H1 (cell line): Measurements from ENCODE around the gene MZT2A. TPM values are rescaled to one million over a fixed set of nuclear protein-coding genes. Genes with fewer than 3 reads are reported as not detected.
A peak's percentile ranks its signal among the peaks of the same experiment; 100 is the strongest.
"Not testable (repeated sequence)": the region's sequence is repeated elsewhere in the genome, so short reads cannot be mapped to it uniquely, and the experiment has no call there.

Experiments used
- CTCF ChIA-PET: fragments of 300-600 bp; sonication (Branson Sonifier 250); formaldehyde crosslinking; loops from one replicate; lab custom pipeline; 2021; ENCODE audit not compliant: partially characterized antibody; lab: Charles Lee
- POLR2A ChIA-PET: fragments of 300-600 bp; sonication (Branson Sonifier 250); formaldehyde crosslinking; loops from one replicate; lab custom pipeline; 2021; ENCODE audit warnings: inconsistent platforms; ENCODE audit not compliant: partially characterized antibody; lab: Charles Lee
- DNase-seq, 2 experiments: peaks; one replicate each; pipeline versions ENCODE4 v3.0.0 to v3.0.0-alpha.2; 2010 to 2022; ENCODE audit warnings: low spot score in 2 of 2, low read depth in 1 of 2, mixed read lengths in 1 of 2
- FAIRE-seq: peaks from 2 replicates; lab custom pipeline; 2011; peaks lifted over from hg19 to GRCh38; lab: Jason Lieb, UNC
- H2AFZ ChIP-seq: 2 replicates; pipeline ENCODE4 v1.8.1; 2012; ENCODE audit warnings: low read length, inconsistent platforms
- H2AK5ac ChIP-seq: 2 replicates; pipeline ENCODE4 v1.6.1; 2013; ENCODE audit warnings: low read depth, low read length
- H2BK120ac ChIP-seq: replicated peaks from 2 replicates; pipeline ENCODE3; 2013; ENCODE audit warnings: low read depth, low read length, inconsistent platforms
- H2BK12ac ChIP-seq: 2 replicates; pipeline ENCODE4 v1.6.1; 2013; ENCODE audit warnings: low read depth, low read length
- H2BK15ac ChIP-seq: 2 replicates; pipeline ENCODE4 v1.6.1; 2013; ENCODE audit warnings: low read length
- H2BK20ac ChIP-seq: 2 replicates; pipeline ENCODE4 v1.6.1; 2013; ENCODE audit warnings: low read length
- H2BK5ac ChIP-seq: 2 replicates; pipeline ENCODE4 v1.6.1; 2013; ENCODE audit warnings: low read depth, low read length
- H3K14ac ChIP-seq: 2 replicates; pipeline ENCODE4 v1.6.1; 2013; ENCODE audit warnings: inconsistent platforms; ENCODE audit not compliant: insufficient read length
- H3K18ac ChIP-seq: 2 replicates; pipeline ENCODE4 v1.6.1; 2013; ENCODE audit warnings: low read length; ENCODE audit errors: extremely low read depth
- H3K23ac ChIP-seq: 2 replicates; pipeline ENCODE4 v1.6.1; 2013; ENCODE audit warnings: inconsistent platforms; ENCODE audit not compliant: insufficient read length
- H3K23me2 ChIP-seq: 2 replicates; pipeline ENCODE4 v1.6.1; 2013; ENCODE audit warnings: low read depth, low read length
- H3K27ac ChIP-seq: 2 replicates; pipeline ENCODE4 v1.6.1; 2011; ENCODE audit warnings: low read depth, low read length, inconsistent platforms
- H3K27me3 ChIP-seq, 4 experiments: replicated peaks in 1 of 4; 1 replicate in 1 of 4; 2 replicates in 3 of 4; pipeline versions ENCODE4 v1.6.1 to v1.8.1; 2011 to 2013; ENCODE audit warnings: low read length in 3 of 4, mild to moderate bottlenecking in 3 of 4, inconsistent platforms in 2 of 4, mixed read lengths in 2 of 4, moderate library complexity in 1 of 4; ENCODE audit not compliant: control insufficient read depth in 3 of 4, insufficient read depth in 3 of 4; ENCODE audit errors: extremely low read depth in 1 of 4
- H3K36me3 ChIP-seq, 4 experiments: 2 replicates each; pipeline versions ENCODE4 v1.6.1 to v1.8.1; 2011 to 2013; ENCODE audit warnings: mild to moderate bottlenecking in 4 of 4, low read length in 3 of 4, moderate library complexity in 2 of 4, control low read depth in 1 of 4, inconsistent platforms in 1 of 4; ENCODE audit not compliant: insufficient read depth in 4 of 4, control insufficient read depth in 2 of 4
- H3K4ac ChIP-seq: replicated peaks from 2 replicates; pipeline ENCODE3; 2013; ENCODE audit warnings: low read length, low read depth, mixed read lengths, inconsistent platforms; ENCODE audit not compliant: insufficient read length
- H3K4me1 ChIP-seq, 4 experiments: replicated peaks in 1 of 4; 1 replicate in 1 of 4; 2 replicates in 3 of 4; pipeline versions ENCODE4 v1.6.1 to v1.8.1; 2011 to 2013; ENCODE audit warnings: low read length in 3 of 4, inconsistent platforms in 2 of 4, mixed read lengths in 1 of 4; ENCODE audit not compliant: insufficient read depth in 4 of 4, control insufficient read depth in 3 of 4
- H3K4me2 ChIP-seq, 2 experiments: 2 replicates each; pipeline versions ENCODE4 v1.6.1 to v1.8.1; 2011 to 2013; ENCODE audit warnings: low read depth in 2 of 2, low read length in 2 of 2, control low read depth in 1 of 2, inconsistent platforms in 1 of 2, mild to moderate bottlenecking in 1 of 2; ENCODE audit not compliant: insufficient read depth in 1 of 2
- H3K4me3 ChIP-seq, 4 experiments: fragments of 200-600, 300-600 bp in 1 of 4; sonication (generic), shearing (Covaris generic), sonication (Bioruptor Twin) in 1 of 4; 2 replicates each; pipeline versions ENCODE4 v1.5.1 to v1.8.1; 2011 to 2016; ENCODE audit warnings: low read length in 4 of 4, low read depth in 3 of 4, control low read depth in 2 of 4, inconsistent platforms in 2 of 4, mild to moderate bottlenecking in 2 of 4, mixed read lengths in 1 of 4, moderate library complexity in 1 of 4; ENCODE audit not compliant: insufficient read depth in 2 of 4; ENCODE audit errors: extremely low read depth in 1 of 4
- H3K56ac ChIP-seq: replicated peaks from 2 replicates; pipeline ENCODE3; 2013; ENCODE audit warnings: low read depth, mild to moderate bottlenecking, mixed read lengths, low read length, inconsistent platforms; ENCODE audit not compliant: insufficient read length
- H3K79me1 ChIP-seq: 2 replicates; pipeline ENCODE4 v1.6.1; 2013; ENCODE audit warnings: low read depth, low read length, control low read depth
- H3K79me2 ChIP-seq, 2 experiments: 2 replicates each; pipeline versions ENCODE4 v1.6.1 to v1.8.1; 2012 to 2013; ENCODE audit warnings: low read length in 2 of 2, mild to moderate bottlenecking in 2 of 2, inconsistent platforms in 1 of 2; ENCODE audit not compliant: insufficient read depth in 2 of 2, control insufficient read depth in 1 of 2
- H3K9ac ChIP-seq, 4 experiments: replicated peaks in 1 of 4; 1 replicate in 1 of 4; 2 replicates in 3 of 4; pipeline versions ENCODE4 v1.6.1 to v1.8.1; 2011 to 2013; ENCODE audit warnings: low read depth in 3 of 4, low read length in 3 of 4, control low read depth in 2 of 4, mild to moderate bottlenecking in 2 of 4, moderate library complexity in 2 of 4, inconsistent platforms in 1 of 4; ENCODE audit errors: extremely low read depth in 1 of 4
- H3K9me3 ChIP-seq, 2 experiments: 2 replicates each; pipeline versions ENCODE4 v1.6.1 to v1.8.1; 2012 to 2013; ENCODE audit warnings: mild to moderate bottlenecking in 2 of 2, moderate library complexity in 2 of 2, control low read depth in 1 of 2, inconsistent platforms in 1 of 2, low read depth in 1 of 2, low read length in 1 of 2, mixed read lengths in 1 of 2; ENCODE audit not compliant: insufficient read depth in 2 of 2
- H4K20me1 ChIP-seq, 2 experiments: replicated peaks in 1 of 2; 2 replicates each; pipeline versions ENCODE3 to v1.8.1; 2011 to 2013; ENCODE audit warnings: inconsistent platforms in 2 of 2, low read length in 2 of 2, mild to moderate bottlenecking in 1 of 2; ENCODE audit not compliant: insufficient read depth in 2 of 2, control insufficient read depth in 1 of 2
- H4K5ac ChIP-seq: 2 replicates; pipeline ENCODE4 v1.6.1; 2013; ENCODE audit warnings: low read length, low read depth, mixed read lengths, inconsistent platforms; ENCODE audit not compliant: insufficient read length
- H4K8ac ChIP-seq: 2 replicates; pipeline ENCODE4 v1.8.0; 2013; ENCODE audit warnings: mild to moderate bottlenecking, moderate library complexity, low read length, inconsistent platforms; ENCODE audit not compliant: insufficient read depth; ENCODE audit errors: extremely low read depth
- H4K91ac ChIP-seq: replicated peaks from 2 replicates; pipeline ENCODE3; 2013; ENCODE audit warnings: low read length, mixed read lengths, inconsistent platforms; ENCODE audit not compliant: insufficient read length
- ASH2L ChIP-seq: fragments of 200-600, 300-600 bp; sonication (generic); IDR thresholded peaks from one replicate; pipeline ENCODE4 v1.7.1; 2017; ENCODE audit warnings: low read length
- WGBS, 2 experiments: shearing (Covaris generic) in 1 of 2; methylation state at CpG; one replicate each; pipeline versions ENCODE4 v1.1.6 to v1.1.7; 2013 to 2015; ENCODE audit warnings: low lambda C conversion rate in 2 of 2, mixed read lengths in 2 of 2, inconsistent platforms in 1 of 2, low coverage in 1 of 2, missing lambda C conversion rate in 1 of 2; ENCODE audit not compliant: insufficient replicate concordance in 2 of 2, insufficient coverage in 1 of 2, insufficient read length in 1 of 2; ENCODE audit errors: extremely low coverage in 1 of 2, missing lambda C conversion rate in 1 of 2; 5-methylcytosine and 5-hydroxymethylcytosine counted together
- polyA plus RNA-seq, 7 experiments: library from polyadenylated mRNA; depleted of rRNA in 3 of 7; stranded (reverse) in 5 of 7; unstranded in 2 of 7; fragments of >200 nt in 5 of 7; fragments of 200-250 nt in 2 of 7; gene quantifications; 1 replicate in 5 of 7; 2 replicates in 1 of 7; 4 replicates in 1 of 7; pipeline versions ENCODE4 v1.2.1 to v1.2.3, GENCODE V29; 2011 to 2013; ENCODE audit warnings: missing spikeins in 2 of 7, mixed read lengths in 2 of 7
- total RNA-seq: library from RNA; stranded (reverse); fragmentation: NEBNext Ultra II Directional; extraction: Animal tissue kit (Norgen Biotek cat#: 25700); gene quantifications from 2 replicates; pipeline ENCODE4 v1.2.1, GENCODE V29; 2021

Gene MZT2A
- total and polyA plus RNA-seq, 2 of the 8 experiments (the other 6 are each of a cell fraction or from before 2014, with no cell fraction given), result 116 to 120 TPM

- H3K27ac ChIP-seq, H3K79me2 ChIP-seq, H4K8ac ChIP-seq, H2BK120ac ChIP-seq, H2AK5ac ChIP-seq, H2BK20ac ChIP-seq, H3K4ac ChIP-seq, H4K20me1 ChIP-seq, H3K23ac ChIP-seq, H3K56ac ChIP-seq, H3K14ac ChIP-seq, H3K36me3 ChIP-seq, H3K23me2 ChIP-seq, POLR2A ChIA-PET, CTCF ChIA-PET, H3K9me3 ChIP-seq, FAIRE-seq, H4K91ac ChIP-seq, H4K5ac ChIP-seq, H3K27me3 ChIP-seq, H2BK12ac ChIP-seq, H3K4me1 ChIP-seq, H2BK15ac ChIP-seq, H2BK5ac ChIP-seq, H3K18ac ChIP-seq, H3K79me1 ChIP-seq: not testable (repeated sequence)
- Histone ChIP-seq H3K4me3 (peak within 1 kb of the TSS; percentile 33 to 58 (median 41)), H2AFZ (peak within 1 kb of the TSS; percentile 44; the same call in 1 of the 2 replicates), H3K4me2 (peak within 1 kb of the TSS; percentile 67 to 78), H3K9ac (peak within 1 kb of the TSS in 1 of 4 experiments; percentile 44; a peak in 1 of 7 replicates)
- peak in 1 of 2 experiments; percentile 80 for DNase-seq
- WGBS, 2 experiments, result 34% methylated on average over 41 of the region's 47 CpGs; no CpG with 5 or more reads in 1 of the 2 experiments
- TF ChIP-seq ASH2L, result peak; percentile 17
Observed at GRCh38 chr2:131527131-131528001, 35.2 kb upstream of the MZT2A start, which contains the start of gene CCDC74A. Gene CCDC74A (plus strand): TSS chr2:131527888. CDS start chr2:131527971, 83 bp downstream.
